ENCODE results near the gene VDR.

GRCh38 chr12:47835831-47836155 is 69.0 kb downstream of the VDR start:
- TF ChIP-seq CTCF (IDR thresholded peaks at IDR 0.05) (no peak), POLR2A (IDR thresholded peaks at IDR 0.05) (no peak)
